ENCODE results near the gene BOC. TPM values are rescaled to one million over a fixed set of nuclear protein-coding genes. Genes with fewer than 3 reads are reported as not detected.

The BOC gene
- total RNA-seq, 2 experiments from 2014 or later, result not detected

GRCh38 chr3:113259196-113259595, 47.8 kb downstream of the BOC start:
- intact Hi-C loops (cut with micrococcal nuclease), result no loop called here

GRCh38 chr3:113261063-113261625, 49.8 kb downstream of the BOC start:
- CTCF ChIA-PET, result no interaction called here
- Mint-ChIP-seq H3K4me1 (ENCODE audit: low read depth) (peaks cover 8% of the 10 kb centered on the region), H3K9me3 (no peaks in the 10 kb centered on the region), H3K36me3 (no peaks in the 10 kb centered on the region), H3K4me3 (no peak overlapping the region), H3K27ac (no peak overlapping the region), H3K27me3 (peaks cover 8% of the 10 kb centered on the region)
- intact Hi-C loops (cut with micrococcal nuclease), result no loop called here
- POLR2A ChIA-PET, result no interaction called here
- DNase-seq, result no peak

More at GRCh38 chr3:113259196-113259595, 47.8 kb downstream of the BOC start:
- Mint-ChIP-seq H3K4me1 (ENCODE audit: low read depth) (peaks cover 8% of the 10 kb centered on the region), H3K36me3 (no peaks in the 10 kb centered on the region), H3K9me3 (no peaks in the 10 kb centered on the region), H3K27ac (no peak overlapping the region), H3K27me3 (peaks cover 8% of the 10 kb centered on the region), H3K4me3 (no peak overlapping the region)
- ChIA-PET POLR2A (interaction anchor here (1.5 kb wide), 1 partner anchor 11 kb away, joined by 5 read pairs; no protein-coding TSS in a partner anchor), CTCF (interaction anchor here (1.5 kb wide), 1 partner anchor 31 kb away, joined by 3 read pairs; no protein-coding TSS in a partner anchor)
- no peak for DNase-seq

- ChIA-PET CTCF (interaction anchor here (0.6 kb wide), 1 partner anchor 227 kb away, joined by 3 read pairs; no protein-coding TSS in a partner anchor), POLR2A (no interaction called here)
Measured at GRCh38 chr3:113261626-113262303, 50.4 kb downstream of the BOC start.

GRCh38 chr3:113262304-113262665, 50.9 kb downstream of the BOC start:
- ChIA-PET POLR2A (no interaction called here), CTCF (interaction anchor here (0.6 kb wide), 1 partner anchor 228 kb away, joined by 3 read pairs; no protein-coding TSS in a partner anchor)
- no peak for DNase-seq
- H3K27me3 Mint-ChIP-seq, result peaks cover 8% of the 10 kb centered on the region
- H3K27ac Mint-ChIP-seq, result no peak overlapping the region
- no peaks in the 10 kb centered on the region for H3K36me3 Mint-ChIP-seq
- H3K4me3 Mint-ChIP-seq, result no peak overlapping the region
- no peaks in the 10 kb centered on the region for H3K9me3 Mint-ChIP-seq
- H3K4me1 Mint-ChIP-seq (ENCODE audit: low read depth), result peaks cover 8% of the 10 kb centered on the region
- intact Hi-C loops (cut with micrococcal nuclease), result no loop called here

More at GRCh38 chr3:113261626-113262303, 50.4 kb downstream of the BOC start:
- no peak for DNase-seq
- intact Hi-C loops (cut with micrococcal nuclease), result no loop called here
- Mint-ChIP-seq H3K27ac (no peak overlapping the region), H3K4me1 (ENCODE audit: low read depth) (peaks cover 8% of the 10 kb centered on the region), H3K4me3 (no peak overlapping the region), H3K36me3 (no peaks in the 10 kb centered on the region), H3K9me3 (no peaks in the 10 kb centered on the region), H3K27me3 (peaks cover 8% of the 10 kb centered on the region)

GRCh38 chr3:113263020-113263419, 51.7 kb downstream of the BOC start:
- Mint-ChIP-seq H3K4me3 (no peak overlapping the region), H3K9me3 (no peaks in the 10 kb centered on the region), H3K27ac (no peak overlapping the region), H3K27me3 (peaks cover 8% of the 10 kb centered on the region), H3K36me3 (no peaks in the 10 kb centered on the region), H3K4me1 (ENCODE audit: low read depth) (peaks cover 5% of the 10 kb centered on the region)
- ChIA-PET POLR2A (interaction anchor here (0.7 kb wide), 1 partner anchor 31 kb away, joined by 3 read pairs; no protein-coding TSS in a partner anchor), CTCF (no interaction called here)
- intact Hi-C loops (cut with micrococcal nuclease), result no loop called here
- DNase-seq, result no peak

GRCh38 chr3:113263778-113264177, 52.4 kb downstream of the BOC start:
- CTCF ChIA-PET, result interaction anchor here (1.1 kb wide), 1 partner anchor 25 kb away, joined by 3 read pairs; no protein-coding TSS in a partner anchor
- H3K4me1 Mint-ChIP-seq (ENCODE audit: low read depth), result no peaks in the 10 kb centered on the region
- POLR2A ChIA-PET, result no interaction called here

GRCh38 chr3:113264283-113265131, 53.1 kb downstream of the BOC start:
- no peak for DNase-seq
- Mint-ChIP-seq H3K4me3 (no peak overlapping the region), H3K27ac (no peak overlapping the region), H3K4me1 (ENCODE audit: low read depth) (no peaks in the 10 kb centered on the region), H3K36me3 (no peaks in the 10 kb centered on the region), H3K9me3 (no peaks in the 10 kb centered on the region), H3K27me3 (peaks cover 8% of the 10 kb centered on the region)
- ChIA-PET CTCF (interaction anchor here (1.0 to 1.1 kb wide), 2 partner anchors 24 to 25 kb away, joined by 3 read pairs; no protein-coding TSS in a partner anchor), POLR2A (no interaction called here)
- intact Hi-C loops (cut with micrococcal nuclease), result no loop called here

More at GRCh38 chr3:113263778-113264177, 52.4 kb downstream of the BOC start:
- no peak overlapping the region for H3K4me3 Mint-ChIP-seq
- no peak overlapping the region for H3K27ac Mint-ChIP-seq
- no peaks in the 10 kb centered on the region for H3K9me3 Mint-ChIP-seq
- DNase-seq, result no peak
- H3K27me3 Mint-ChIP-seq, result peaks cover 8% of the 10 kb centered on the region
- intact Hi-C loops (cut with micrococcal nuclease), result no loop called here
- no peaks in the 10 kb centered on the region for H3K36me3 Mint-ChIP-seq

- ChIA-PET CTCF (interaction anchor here (1.0 kb wide), 1 partner anchor 24 kb away, joined by 3 read pairs; no protein-coding TSS in a partner anchor), POLR2A (no interaction called here)
- Mint-ChIP-seq H3K27ac (no peak overlapping the region), H3K27me3 (peaks cover 6% of the 10 kb centered on the region), H3K4me3 (no peak overlapping the region), H3K4me1 (ENCODE audit: low read depth) (no peaks in the 10 kb centered on the region), H3K9me3 (no peaks in the 10 kb centered on the region), H3K36me3 (no peaks in the 10 kb centered on the region)
- DNase-seq, result no peak
- intact Hi-C loops (cut with micrococcal nuclease), result no loop called here
Measured at GRCh38 chr3:113265231-113265630, 53.9 kb downstream of the BOC start.

GRCh38 chr3:113266738-113267137, 55.4 kb downstream of the BOC start:
- no peaks in the 10 kb centered on the region for H3K36me3 Mint-ChIP-seq
- H3K27me3 Mint-ChIP-seq, result peaks cover 4% of the 10 kb centered on the region
- CTCF ChIA-PET, result no interaction called here
- no peaks in the 10 kb centered on the region for H3K9me3 Mint-ChIP-seq
- POLR2A ChIA-PET, result no interaction called here
- H3K4me3 Mint-ChIP-seq, result no peak overlapping the region
- peak; percentile 29 for DNase-seq
- H3K4me1 Mint-ChIP-seq (ENCODE audit: low read depth), result no peaks in the 10 kb centered on the region
- intact Hi-C loops (cut with micrococcal nuclease), result no loop called here
- no peak overlapping the region for H3K27ac Mint-ChIP-seq

- intact Hi-C loops (cut with micrococcal nuclease), result no loop called here
- Mint-ChIP-seq H3K4me1 (ENCODE audit: low read depth) (no peaks in the 10 kb centered on the region), H3K27ac (no peak overlapping the region), H3K4me3 (no peak overlapping the region), H3K36me3 (no peaks in the 10 kb centered on the region), H3K27me3 (peaks cover 2% of the 10 kb centered on the region), H3K9me3 (no peaks in the 10 kb centered on the region)
- ChIA-PET CTCF (no interaction called here), POLR2A (no interaction called here)
- DNase-seq, result no peak
Measured at GRCh38 chr3:113268311-113268710, 57.0 kb downstream of the BOC start.

GRCh38 chr3:113268942-113269341, 57.6 kb downstream of the BOC start:
- POLR2A ChIA-PET, result interaction anchor here (1.5 kb wide), 1 partner anchor 10 kb away, joined by 5 read pairs; no protein-coding TSS in a partner anchor

GRCh38 chr3:113269661-113270060, 58.3 kb downstream of the BOC start:
- Mint-ChIP-seq H3K4me1 (ENCODE audit: low read depth) (no peaks in the 10 kb centered on the region), H3K27me3 (no peaks in the 10 kb centered on the region), H3K36me3 (no peaks in the 10 kb centered on the region), H3K27ac (no peak overlapping the region), H3K9me3 (no peaks in the 10 kb centered on the region), H3K4me3 (no peak overlapping the region)
- no peak for DNase-seq
- intact Hi-C loops (cut with micrococcal nuclease), result no loop called here
- CTCF ChIA-PET, result interaction anchor here (1.0 to 1.2 kb wide), 2 partner anchors 216 to 308 kb away, joined by 3 read pairs; no protein-coding TSS in a partner anchor
- POLR2A ChIA-PET, result interaction anchor here (1.5 kb wide), 1 partner anchor 11 kb away, joined by 5 read pairs; no protein-coding TSS in a partner anchor

More at GRCh38 chr3:113268942-113269341, 57.6 kb downstream of the BOC start:
- DNase-seq, result no peak
- H3K27ac Mint-ChIP-seq, result no peak overlapping the region
- no peaks in the 10 kb centered on the region for H3K36me3 Mint-ChIP-seq
- H3K4me1 Mint-ChIP-seq (ENCODE audit: low read depth), result no peaks in the 10 kb centered on the region
- CTCF ChIA-PET, result interaction anchor here (1.0 kb wide), 1 partner anchor 215 kb away, joined by 3 read pairs; no protein-coding TSS in a partner anchor
- no peaks in the 10 kb centered on the region for H3K9me3 Mint-ChIP-seq
- intact Hi-C loops (cut with micrococcal nuclease), result no loop called here
- no peak overlapping the region for H3K4me3 Mint-ChIP-seq
- peaks cover 1% of the 10 kb centered on the region for H3K27me3 Mint-ChIP-seq
